Subcutaneous abdominal adipose tissue (tissue), 5 donors: ENCODE results near the gene OTUB1.
"Not testable (repeated sequence)": the region's sequence is repeated elsewhere in the genome, so short reads cannot be mapped to it uniquely, and the experiment has no call there.

Experiments used
- H3K27ac ChIP-seq: one replicate; pipeline ENCODE4 v1.7.0; 2013; ENCODE audit warnings: low read depth, mild to moderate bottlenecking, inconsistent platforms, low read length, moderate library complexity
- H3K27me3 ChIP-seq, 5 donors: one replicate each; pipeline ENCODE4 v1.7.0; 2013; ENCODE audit warnings: low read length in 5 of 5, inconsistent platforms in 1 of 5; ENCODE audit not compliant: control insufficient read depth in 5 of 5, insufficient read depth in 4 of 5
- H3K36me3 ChIP-seq, 5 donors: one replicate each; pipeline ENCODE4 v1.7.0; 2013; ENCODE audit warnings: low read length in 5 of 5; ENCODE audit not compliant: control insufficient read depth in 5 of 5, insufficient read depth in 5 of 5
- H3K4me1 ChIP-seq, 5 donors: one replicate each; pipeline ENCODE4 v1.7.0; 2013; ENCODE audit warnings: low read length in 5 of 5, mild to moderate bottlenecking in 3 of 5, moderate library complexity in 1 of 5; ENCODE audit not compliant: control insufficient read depth in 5 of 5, insufficient read depth in 5 of 5
- H3K4me3 ChIP-seq, 5 donors: one replicate each; pipeline ENCODE4 v1.7.0; 2013; ENCODE audit warnings: low read length in 5 of 5, low read depth in 1 of 5
- H3K9ac ChIP-seq, 5 donors: one replicate each; pipeline ENCODE4 v1.7.0; 2013; ENCODE audit warnings: low read length in 5 of 5, mild to moderate bottlenecking in 4 of 5, moderate library complexity in 3 of 5
- H3K9me3 ChIP-seq, 5 donors: one replicate each; pipeline ENCODE4 v1.7.0; 2013; ENCODE audit warnings: low read length in 5 of 5; ENCODE audit not compliant: control insufficient read depth in 5 of 5
- donor health status: healthy.
- donor health status: healthy.
- donor health status: healthy.
- donor health status: healthy.
- donor health status: healthy.

OTUB1 gene

GRCh38 chr11:63973912-63974258 lies 12.4 kb upstream of the OTUB1 start:
- H3K9me3 ChIP-seq, H3K36me3 ChIP-seq, H3K27ac ChIP-seq, H3K9ac ChIP-seq, H3K27me3 ChIP-seq: not testable (repeated sequence)
- Histone ChIP-seq H3K4me3 (peak overlapping the region in 3 of 5 donors; percentile 34 to 94 (median 84)), H3K4me1 (peaks cover 0 to 21% (median 19%) of the 10 kb centered on the region in 5 donors)

- Histone ChIP-seq H3K36me3 (peaks cover 0 to 13% (median 10%) of the 10 kb centered on the region in 5 donors), H3K9me3 (no peaks in the 10 kb centered on the region), H3K27me3 (no peaks in the 10 kb centered on the region), H3K4me3 (peak within 1 kb of the TSS; percentile 68 to 95 (median 84)), H3K27ac (peak within 1 kb of the TSS; percentile 96), H3K9ac (peak within 1 kb of the TSS; percentile 48 to 94 (median 89)), H3K4me1 (peaks cover 0 to 21% (median 19%) of the 10 kb centered on the region in 5 donors)
Observed at GRCh38 chr11:63974259-63975143, 11.7 kb upstream of the OTUB1 start, which contains the start of gene COX8A. Gene COX8A, plus strand, starts transcription at chr11:63974620. Its CDS starts 61 bp downstream, at chr11:63974681.

- Histone ChIP-seq H3K4me1 (peaks cover 0 to 21% (median 19%) of the 10 kb centered on the region in 5 donors), H3K27me3 (no peaks in the 10 kb centered on the region), H3K9me3 (no peaks in the 10 kb centered on the region), H3K4me3 (no peak overlapping the region), H3K27ac (no peak overlapping the region), H3K9ac (peak overlapping the region in 2 of 5 donors; percentile 22 to 30), H3K36me3 (peaks cover 0 to 13% (median 10%) of the 10 kb centered on the region in 5 donors)
Observed at GRCh38 chr11:63978551-63979239, 7.5 kb upstream of the OTUB1 start.

GRCh38 chr11:63979426-63979825 lies 6.8 kb upstream of the OTUB1 start:
- peak overlapping the region in 1 of 5 donors; percentile 30 for H3K9ac ChIP-seq
- H3K27ac ChIP-seq, result no peak overlapping the region

GRCh38 chr11:63985812-63986155 lies 454 bp upstream of the OTUB1 start:
- Histone ChIP-seq H3K27ac (peak overlapping the region; percentile 54), H3K27me3 (no peaks in the 10 kb centered on the region), H3K36me3 (peaks cover 0 to 19% (median 15%) of the 10 kb centered on the region in 5 donors), H3K4me1 (peaks cover 4 to 24% (median 23%) of the 10 kb centered on the region in 5 donors), H3K9ac (peak overlapping the region; percentile 38 to 93 (median 81)), H3K4me3 (peak overlapping the region; percentile 75 to 99 (median 90)), H3K9me3 (no peaks in the 10 kb centered on the region)

More at GRCh38 chr11:63979426-63979825, 6.8 kb upstream of the OTUB1 start:
- no peaks in the 10 kb centered on the region for H3K27me3 ChIP-seq
- no peak overlapping the region for H3K4me3 ChIP-seq
- H3K9me3 ChIP-seq, result no peaks in the 10 kb centered on the region
- peaks cover 0 to 13% (median 10%) of the 10 kb centered on the region in 5 donors for H3K36me3 ChIP-seq
- H3K4me1 ChIP-seq, result peaks cover 0 to 20% (median 18%) of the 10 kb centered on the region in 5 donors

GRCh38 chr11:63986932-63987513 lies 785 bp downstream of the OTUB1 start:
- Histone ChIP-seq H3K4me3 (peak overlapping the region; percentile 73 to 99 (median 90)), H3K9me3 (no peaks in the 10 kb centered on the region), H3K27ac (peak overlapping the region; percentile 54), H3K4me1 (peaks cover 4 to 24% (median 23%) of the 10 kb centered on the region in 5 donors), H3K36me3 (peaks cover 0 to 29% (median 25%) of the 10 kb centered on the region in 5 donors), H3K9ac (peak overlapping the region; percentile 48 to 93 (median 81)), H3K27me3 (no peaks in the 10 kb centered on the region)

GRCh38 chr11:63991558-63991957 lies 5.3 kb downstream of the OTUB1 start:
- Histone ChIP-seq H3K27me3 (no peaks in the 10 kb centered on the region), H3K36me3 (peaks cover 0 to 61% (median 44%) of the 10 kb centered on the region in 5 donors), H3K9ac (no peak overlapping the region), H3K4me3 (no peak overlapping the region), H3K27ac (no peak overlapping the region), H3K4me1 (peaks cover 4 to 17% (median 13%) of the 10 kb centered on the region in 5 donors), H3K9me3 (no peaks in the 10 kb centered on the region)

GRCh38 chr11:63993100-63993499 lies 6.9 kb downstream of the OTUB1 start:
- no peak overlapping the region for H3K27ac ChIP-seq
- H3K9me3 ChIP-seq, result no peaks in the 10 kb centered on the region
- H3K36me3 ChIP-seq, result peaks cover 0 to 74% (median 60%) of the 10 kb centered on the region in 5 donors
- H3K27me3 ChIP-seq, result no peaks in the 10 kb centered on the region
- no peak overlapping the region for H3K9ac ChIP-seq
- peaks cover 0 to 4% (median 0%) of the 10 kb centered on the region in 5 donors for H3K4me1 ChIP-seq
- H3K4me3 ChIP-seq, result no peak overlapping the region

- no peak overlapping the region for H3K4me3 ChIP-seq
- no peak overlapping the region for H3K27ac ChIP-seq
- peaks cover 0 to 2% (median 0%) of the 10 kb centered on the region in 5 donors for H3K27me3 ChIP-seq
- no peaks in the 10 kb centered on the region for H3K9me3 ChIP-seq
- peaks cover 0 to 7% (median 2%) of the 10 kb centered on the region in 5 donors for H3K4me1 ChIP-seq
- no peak overlapping the region for H3K9ac ChIP-seq
- peaks cover 0 to 71% (median 56%) of the 10 kb centered on the region in 5 donors for H3K36me3 ChIP-seq
Observed at GRCh38 chr11:63993993-63994392, 7.8 kb downstream of the OTUB1 start.
